ENCODE measurements around the gene CCND1.

CCND1 gene

DNA sequence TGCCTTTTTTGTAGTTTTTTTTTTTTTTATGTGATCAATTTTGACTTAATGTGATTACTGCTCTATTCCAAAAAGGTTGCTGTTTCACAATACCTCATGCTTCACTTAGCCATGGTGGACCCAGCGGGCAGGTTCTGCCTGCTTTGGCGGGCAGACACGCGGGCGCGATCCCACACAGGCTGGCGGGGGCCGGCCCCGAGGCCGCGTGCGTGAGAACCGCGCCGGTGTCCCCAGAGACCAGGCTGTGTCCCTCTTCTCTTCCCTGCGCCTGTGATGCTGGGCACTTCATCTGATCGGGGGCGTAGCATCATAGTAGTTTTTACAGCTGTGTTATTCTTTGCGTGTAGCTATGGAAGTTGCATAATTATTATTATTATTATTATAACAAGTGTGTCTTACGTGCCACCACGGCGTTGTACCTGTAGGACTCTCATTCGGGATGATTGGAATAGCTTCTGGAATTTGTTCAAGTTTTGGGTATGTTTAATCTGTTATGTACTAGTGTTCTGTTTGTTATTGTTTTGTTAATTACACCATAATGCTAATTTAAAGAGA, 12.5 kb downstream of the CCND1 start:
- Histone ChIP-seq H3K36me3 (ENCODE audit: control insufficient read depth, insufficient read depth, low read length) (no peaks in the 10 kb centered on the region), H3K27me3 (ENCODE audit: control insufficient read depth, insufficient read depth, low read length) (no peaks in the 10 kb centered on the region)

DNA sequence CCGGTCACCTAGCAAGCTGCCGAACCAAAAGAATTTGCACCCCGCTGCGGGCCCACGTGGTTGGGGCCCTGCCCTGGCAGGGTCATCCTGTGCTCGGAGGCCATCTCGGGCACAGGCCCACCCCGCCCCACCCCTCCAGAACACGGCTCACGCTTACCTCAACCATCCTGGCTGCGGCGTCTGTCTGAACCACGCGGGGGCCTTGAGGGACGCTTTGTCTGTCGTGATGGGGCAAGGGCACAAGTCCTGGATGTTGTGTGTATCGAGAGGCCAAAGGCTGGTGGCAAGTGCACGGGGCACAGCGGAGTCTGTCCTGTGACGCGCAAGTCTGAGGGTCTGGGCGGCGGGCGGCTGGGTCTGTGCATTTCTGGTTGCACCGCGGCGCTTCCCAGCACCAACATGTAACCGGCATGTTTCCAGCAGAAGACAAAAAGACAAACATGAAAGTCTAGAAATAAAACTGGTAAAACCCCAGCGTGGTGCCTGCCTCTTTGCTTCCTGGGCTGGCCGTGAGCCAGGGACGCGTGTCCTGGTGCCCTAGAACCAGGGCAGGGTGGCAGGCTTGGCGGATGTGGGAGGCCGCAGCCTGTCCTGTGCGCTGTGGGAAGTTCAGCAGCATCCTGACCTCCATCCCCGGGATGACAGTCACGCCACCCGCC, 13.2 kb downstream of the CCND1 start:
- Histone ChIP-seq H3K27me3 (ENCODE audit: control insufficient read depth, insufficient read depth, low read length) (no peaks in the 10 kb centered on the region), H3K4me3 (ENCODE audit: low read length) (no peak overlapping the region), H3K36me3 (ENCODE audit: control insufficient read depth, insufficient read depth, low read length) (no peaks in the 10 kb centered on the region), H3K27ac (ENCODE audit: low read depth, low read length) (no peak overlapping the region), H3K4me1 (ENCODE audit: control insufficient read depth, insufficient read depth, low read length) (no peaks in the 10 kb centered on the region), H3K9ac (ENCODE audit: low read length) (no peak overlapping the region)

More for the DNA sequence above, 12.5 kb downstream of the CCND1 start:
- Histone ChIP-seq H3K4me3 (ENCODE audit: low read length) (no peak overlapping the region), H3K9ac (ENCODE audit: low read length) (no peak overlapping the region), H3K27ac (ENCODE audit: low read depth, low read length) (no peak overlapping the region), H3K4me1 (ENCODE audit: control insufficient read depth, insufficient read depth, low read length) (no peaks in the 10 kb centered on the region)

DNA sequence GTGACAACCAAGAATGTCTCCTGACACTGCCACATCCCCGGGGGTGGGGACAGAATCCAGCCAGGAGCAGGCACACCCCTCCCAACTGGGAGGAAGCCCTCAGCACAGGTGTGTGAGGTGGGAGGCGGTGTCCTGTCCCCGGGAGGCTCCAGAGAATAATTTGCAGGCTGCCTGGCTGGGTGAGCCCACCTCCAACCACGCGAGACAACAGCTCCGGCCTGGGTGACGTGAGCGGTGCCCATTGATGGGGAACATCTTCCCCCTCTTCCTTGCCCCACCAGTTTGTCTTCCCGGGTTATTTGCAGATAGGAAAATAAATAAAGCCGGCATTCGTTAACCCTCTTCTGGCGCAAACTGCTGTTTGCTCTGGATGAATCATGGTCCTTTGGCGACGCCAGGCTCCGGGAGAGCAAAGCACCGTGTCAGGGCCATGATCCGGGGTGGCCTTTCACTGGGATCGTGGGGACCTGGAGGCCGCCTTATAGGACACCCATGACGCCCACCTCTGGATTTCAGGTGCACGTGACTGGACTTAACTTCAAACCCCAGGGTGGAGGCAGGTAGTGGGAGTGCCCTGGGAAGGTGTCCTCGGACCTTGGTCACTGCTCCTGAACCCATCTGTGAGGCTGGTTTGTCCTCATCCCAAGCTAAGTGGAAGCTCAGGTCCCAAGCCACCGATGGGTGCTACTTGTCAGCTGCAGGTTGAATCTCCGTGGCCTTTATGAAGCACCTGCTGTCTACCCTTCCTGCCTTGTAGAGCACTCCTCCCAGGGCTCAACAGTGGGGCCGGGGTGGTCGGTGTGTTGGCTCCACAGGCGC, 13.9 kb downstream of the CCND1 start:
- H3K27ac ChIP-seq (ENCODE audit: low read depth, low read length) = no peak overlapping the region
- no peaks in the 10 kb centered on the region for H3K36me3 ChIP-seq (ENCODE audit: control insufficient read depth, insufficient read depth, low read length)
- H3K4me1 ChIP-seq (ENCODE audit: control insufficient read depth, insufficient read depth, low read length) = no peaks in the 10 kb centered on the region
- H3K27me3 ChIP-seq (ENCODE audit: control insufficient read depth, insufficient read depth, low read length) = no peaks in the 10 kb centered on the region
- H3K4me3 ChIP-seq (ENCODE audit: low read length) = no peak overlapping the region
- H3K9ac ChIP-seq (ENCODE audit: low read length) = no peak overlapping the region

DNA sequence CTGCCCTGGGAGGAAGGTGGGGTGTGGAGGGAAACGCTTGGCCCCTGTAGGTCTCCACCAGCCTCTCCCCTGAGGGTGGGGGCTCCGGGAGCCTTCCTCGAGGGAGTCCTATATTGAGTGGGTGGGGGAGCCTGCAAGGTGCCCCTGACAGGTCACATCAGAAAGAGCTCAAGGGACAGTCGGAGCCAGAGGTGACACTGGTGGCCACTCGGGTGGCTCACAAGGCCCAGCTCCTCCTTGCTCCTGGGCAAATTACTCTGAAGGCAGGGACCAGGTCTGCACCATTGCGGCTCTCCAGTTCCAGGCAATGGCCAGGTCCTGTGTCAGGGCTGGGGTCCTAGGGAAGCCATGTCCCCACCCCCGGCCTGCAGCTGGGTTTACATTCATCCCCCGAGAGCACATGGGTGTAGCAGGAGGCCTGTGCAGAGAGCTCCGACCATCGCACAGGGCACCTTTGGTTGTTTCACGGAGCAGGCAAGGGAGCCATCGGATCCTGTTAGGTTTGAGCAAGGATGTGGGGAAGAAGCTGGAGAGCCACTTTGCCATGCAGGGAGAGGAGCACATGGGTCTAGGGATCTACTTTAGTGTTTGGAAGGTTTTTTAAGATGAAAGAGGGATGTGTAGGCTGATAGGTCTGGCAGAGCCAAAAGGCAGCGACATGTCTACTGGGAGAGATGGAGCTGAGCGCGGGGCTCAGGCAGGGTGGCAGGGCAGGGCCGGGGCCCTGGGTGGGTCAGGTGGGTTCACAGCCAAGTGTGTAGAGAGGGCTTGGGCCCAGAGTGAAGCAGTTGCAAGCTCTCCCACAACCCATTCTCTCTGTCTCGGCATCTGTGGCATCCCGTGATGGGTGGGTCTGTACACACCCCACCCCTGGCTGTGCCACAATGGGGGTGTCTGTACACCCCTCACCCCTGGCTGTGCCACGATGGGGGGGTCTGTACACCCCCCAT, 14.8 kb downstream of the CCND1 start:
- no peak overlapping the region for H3K27ac ChIP-seq (ENCODE audit: low read depth, low read length)
- no peaks in the 10 kb centered on the region for H3K36me3 ChIP-seq (ENCODE audit: control insufficient read depth, insufficient read depth, low read length)
- no peaks in the 10 kb centered on the region for H3K27me3 ChIP-seq (ENCODE audit: control insufficient read depth, insufficient read depth, low read length)
- no peaks in the 10 kb centered on the region for H3K4me1 ChIP-seq (ENCODE audit: control insufficient read depth, insufficient read depth, low read length)
- no peak overlapping the region for H3K9ac ChIP-seq (ENCODE audit: low read length)
- no peak overlapping the region for H3K4me3 ChIP-seq (ENCODE audit: low read length)

DNA sequence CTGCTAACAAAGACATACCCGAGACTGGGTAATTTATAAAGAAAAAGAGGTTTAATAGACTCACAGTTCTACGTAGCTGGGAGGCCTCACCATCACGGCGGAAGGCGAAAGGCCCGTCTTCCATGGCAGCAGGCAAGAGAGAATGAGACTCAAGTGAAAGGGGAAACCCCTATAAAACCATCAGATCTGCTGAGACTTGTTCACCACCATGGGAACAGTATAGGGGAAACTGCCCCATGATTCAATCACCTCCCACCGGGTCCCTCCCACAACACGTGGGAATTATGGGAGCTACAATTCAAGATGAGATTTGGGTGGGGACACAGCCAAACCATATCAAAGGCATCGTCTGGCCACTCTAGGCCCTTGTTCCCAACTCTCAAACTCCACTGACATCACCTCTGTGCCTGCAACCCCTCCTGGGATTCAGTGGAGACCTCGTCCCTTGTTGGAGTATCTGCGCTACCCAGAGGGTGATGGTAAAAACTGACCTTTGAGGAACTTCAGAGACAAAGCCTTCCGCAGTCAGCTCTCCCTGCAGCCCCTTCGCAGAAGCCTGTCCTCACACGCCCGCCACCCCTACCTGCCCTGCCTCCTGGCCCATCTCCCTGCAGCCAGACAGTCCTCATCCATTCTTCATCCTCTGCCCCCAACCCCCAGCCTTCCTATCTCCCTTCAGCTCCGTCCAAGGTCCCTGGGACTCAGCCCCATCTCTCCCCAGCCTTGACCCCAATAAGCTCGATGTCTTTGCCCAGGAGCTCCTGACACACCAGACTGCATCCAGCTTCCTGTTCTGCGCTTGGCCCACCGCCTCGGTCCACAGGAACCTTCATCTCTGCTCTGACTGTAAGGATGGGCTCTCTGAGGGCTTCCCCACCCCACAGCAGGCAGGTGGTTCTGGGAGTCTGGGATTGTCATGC, 15.8 kb downstream of the CCND1 start:
- no peaks in the 10 kb centered on the region for H3K27me3 ChIP-seq (ENCODE audit: control insufficient read depth, insufficient read depth, low read length)
- H3K9ac ChIP-seq (ENCODE audit: low read length) = no peak overlapping the region
- H3K36me3 ChIP-seq (ENCODE audit: control insufficient read depth, insufficient read depth, low read length) = no peaks in the 10 kb centered on the region
- H3K27ac ChIP-seq (ENCODE audit: low read depth, low read length) = no peak overlapping the region
- H3K4me1 ChIP-seq (ENCODE audit: control insufficient read depth, insufficient read depth, low read length) = no peaks in the 10 kb centered on the region
- H3K4me3 ChIP-seq (ENCODE audit: low read length) = no peak overlapping the region

DNA sequence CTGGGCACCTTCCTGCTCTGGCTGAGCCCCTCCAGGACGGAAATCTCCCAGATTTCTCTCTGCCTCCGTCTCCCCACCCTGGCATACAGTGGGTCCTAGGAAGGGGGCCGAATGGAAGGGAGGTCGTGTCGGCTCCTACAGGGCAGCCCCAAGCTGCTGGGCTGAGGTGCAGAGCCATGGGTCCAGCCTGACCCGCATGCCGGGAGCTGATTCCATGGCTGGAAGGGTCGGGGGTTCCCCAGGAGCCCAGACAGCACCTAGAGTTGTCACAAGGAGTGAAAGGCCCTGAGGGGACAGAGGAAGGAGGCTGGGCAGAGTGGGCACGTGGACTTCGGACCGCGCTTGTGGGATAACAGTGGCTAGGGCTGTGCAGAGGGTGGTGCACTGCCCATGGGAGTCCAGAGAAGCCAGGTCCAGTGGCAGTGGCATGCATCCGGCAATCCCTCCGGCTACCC, 16.5 kb downstream of the CCND1 start:
- H3K4me1 ChIP-seq (ENCODE audit: control insufficient read depth, insufficient read depth, low read length) = no peaks in the 10 kb centered on the region
- H3K4me3 ChIP-seq (ENCODE audit: low read length) = no peak overlapping the region
- no peaks in the 10 kb centered on the region for H3K27me3 ChIP-seq (ENCODE audit: control insufficient read depth, insufficient read depth, low read length)

DNA sequence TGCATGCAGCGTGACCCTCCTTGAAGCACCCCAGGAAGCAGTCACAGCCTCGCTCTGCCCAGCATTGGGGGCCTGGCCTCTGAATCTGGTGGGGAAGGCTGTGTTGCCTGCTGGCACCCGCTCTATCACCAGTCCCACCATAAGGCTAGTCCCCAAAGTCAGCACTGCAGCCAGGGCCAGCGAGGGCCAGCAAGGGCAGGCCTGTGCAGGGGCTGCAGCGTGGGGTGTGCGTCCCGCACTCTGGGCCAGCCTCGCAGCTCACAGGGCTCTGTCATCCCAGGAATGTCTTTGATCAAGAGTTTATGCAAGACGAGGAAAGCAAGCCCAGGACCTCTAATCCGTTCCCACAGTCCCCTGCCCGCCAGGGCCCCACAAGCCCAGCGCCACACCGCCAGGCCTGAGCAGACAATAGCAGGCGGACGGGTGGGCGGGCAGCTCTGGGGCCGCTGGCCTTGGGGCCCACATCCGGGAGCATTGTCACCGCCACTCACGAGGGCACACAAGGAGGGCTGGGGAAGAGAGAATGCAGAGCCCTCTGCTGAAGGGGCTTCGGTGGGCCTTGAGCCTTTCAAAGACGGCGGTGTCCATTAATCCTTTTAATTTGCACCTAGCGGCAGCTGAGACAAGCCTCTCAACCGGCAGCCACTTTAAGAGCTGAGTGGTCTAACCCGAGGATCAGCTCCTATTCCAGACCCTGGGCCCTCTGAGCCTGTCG, 17.1 kb downstream of the CCND1 start:
- Histone ChIP-seq H3K27ac (ENCODE audit: low read depth, low read length) (no peak overlapping the region), H3K4me1 (ENCODE audit: control insufficient read depth, insufficient read depth, low read length) (no peaks in the 10 kb centered on the region), H3K4me3 (ENCODE audit: low read length) (no peak overlapping the region)

More for the DNA sequence above, 16.5 kb downstream of the CCND1 start:
- Histone ChIP-seq H3K27ac (ENCODE audit: low read depth, low read length) (no peak overlapping the region), H3K36me3 (ENCODE audit: control insufficient read depth, insufficient read depth, low read length) (no peaks in the 10 kb centered on the region), H3K9ac (ENCODE audit: low read length) (no peak overlapping the region)

DNA sequence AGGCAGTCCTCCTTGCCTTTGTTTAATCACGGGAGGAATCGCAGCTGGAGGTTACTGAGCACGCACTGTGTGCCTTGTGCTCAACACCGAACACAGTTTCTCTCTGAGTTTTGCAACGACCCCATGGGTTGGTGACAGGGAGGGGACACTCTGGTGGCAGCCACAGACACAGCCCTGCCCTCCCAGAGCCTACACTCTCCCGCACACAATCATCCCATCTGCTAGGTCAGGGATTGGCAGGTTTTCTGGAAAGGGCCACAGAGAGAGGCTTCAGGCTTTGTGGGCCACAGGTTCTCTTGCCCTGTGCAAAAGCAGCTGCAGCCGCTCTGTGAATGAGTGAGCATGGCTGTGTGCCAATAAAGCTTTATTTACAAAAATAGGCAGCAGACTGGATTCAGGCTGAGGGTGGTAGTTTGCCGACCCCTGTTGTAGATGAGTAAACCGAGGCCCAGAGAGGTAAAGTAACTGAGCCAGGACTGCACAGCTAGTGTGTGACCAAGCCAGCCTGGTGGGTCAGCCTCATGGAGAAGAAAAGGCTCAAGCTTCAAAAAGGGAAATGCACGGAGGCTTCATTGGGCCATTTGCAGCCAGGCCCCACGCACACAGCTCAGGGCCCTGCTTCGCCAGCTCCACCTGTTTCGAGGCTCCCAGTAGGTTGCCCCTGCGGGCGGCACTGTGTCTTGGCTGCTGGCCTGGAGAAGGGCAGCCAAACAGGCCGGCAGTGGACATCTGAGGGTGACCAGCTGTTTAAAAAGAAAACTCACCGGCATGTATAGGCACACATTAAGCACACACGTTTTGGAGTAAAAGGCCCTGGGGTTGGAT, 17.9 kb downstream of the CCND1 start:
- no peak overlapping the region for H3K4me3 ChIP-seq (ENCODE audit: low read length)
- no peaks in the 10 kb centered on the region for H3K36me3 ChIP-seq (ENCODE audit: control insufficient read depth, insufficient read depth, low read length)
- no peak overlapping the region for H3K27ac ChIP-seq (ENCODE audit: low read depth, low read length)
- H3K27me3 ChIP-seq (ENCODE audit: control insufficient read depth, insufficient read depth, low read length) = no peaks in the 10 kb centered on the region
- no peak overlapping the region for H3K9ac ChIP-seq (ENCODE audit: low read length)
- no peaks in the 10 kb centered on the region for H3K4me1 ChIP-seq (ENCODE audit: control insufficient read depth, insufficient read depth, low read length)

More for the DNA sequence above, 17.1 kb downstream of the CCND1 start:
- no peak overlapping the region for H3K9ac ChIP-seq (ENCODE audit: low read length)
- H3K27me3 ChIP-seq (ENCODE audit: control insufficient read depth, insufficient read depth, low read length) = no peaks in the 10 kb centered on the region
- H3K36me3 ChIP-seq (ENCODE audit: control insufficient read depth, insufficient read depth, low read length) = no peaks in the 10 kb centered on the region

DNA sequence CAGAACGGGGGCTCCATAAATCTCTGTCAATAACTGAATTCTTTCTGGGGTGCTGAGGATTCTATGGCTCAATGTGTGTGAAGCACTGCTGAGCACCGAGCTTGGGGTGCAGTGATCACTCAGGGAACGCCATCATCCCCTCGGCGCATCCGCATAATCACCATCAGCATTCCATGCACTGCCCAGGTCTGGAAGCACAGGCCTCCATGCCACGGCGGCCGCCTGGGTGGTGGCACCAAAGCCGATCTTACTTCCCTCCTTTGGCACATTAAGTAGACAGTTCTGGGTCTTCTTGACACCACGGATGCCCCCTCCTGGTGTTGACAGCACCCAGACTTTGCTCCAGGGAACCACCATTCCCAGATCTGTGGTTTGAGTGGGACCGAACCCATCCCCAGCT, 18.6 kb downstream of the CCND1 start:
- no peak overlapping the region for H3K27ac ChIP-seq (ENCODE audit: low read depth, low read length)
- H3K9ac ChIP-seq (ENCODE audit: low read length) = no peak overlapping the region
- peaks cover 4% of the 10 kb centered on the region for H3K36me3 ChIP-seq (ENCODE audit: control insufficient read depth, insufficient read depth, low read length)
- H3K4me3 ChIP-seq (ENCODE audit: low read length) = no peak overlapping the region
- H3K27me3 ChIP-seq (ENCODE audit: control insufficient read depth, insufficient read depth, low read length) = no peaks in the 10 kb centered on the region
- H3K4me1 ChIP-seq (ENCODE audit: control insufficient read depth, insufficient read depth, low read length) = no peaks in the 10 kb centered on the region

DNA sequence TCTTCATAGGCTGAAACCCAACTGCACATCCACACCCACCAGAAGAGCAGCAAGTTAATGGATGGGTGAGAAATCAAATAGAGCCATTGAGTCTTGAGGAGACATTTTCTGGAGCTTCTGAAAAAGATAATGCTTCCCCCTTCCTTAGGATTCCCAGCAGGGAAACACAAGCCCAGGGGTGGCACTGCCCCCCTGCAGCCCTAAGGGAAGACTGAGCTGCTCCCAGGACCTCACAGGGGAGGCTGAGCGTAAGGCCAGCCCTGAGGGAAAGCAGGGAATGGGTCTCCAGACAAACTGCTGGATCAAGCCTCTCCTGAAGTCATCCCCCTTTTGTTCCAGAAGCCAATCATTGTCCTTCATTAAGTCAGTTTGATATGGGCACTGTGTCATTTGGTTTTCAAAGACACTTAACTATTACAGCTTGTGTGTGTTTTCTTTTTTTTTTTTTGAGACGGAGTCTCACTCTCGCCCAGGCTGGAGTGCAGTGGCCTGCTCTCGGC, 19.1 kb downstream of the CCND1 start:
- Histone ChIP-seq H3K9ac (ENCODE audit: low read length) (no peak overlapping the region), H3K36me3 (ENCODE audit: control insufficient read depth, insufficient read depth, low read length) (peaks cover 4% of the 10 kb centered on the region), H3K27ac (ENCODE audit: low read depth, low read length) (no peak overlapping the region), H3K27me3 (ENCODE audit: control insufficient read depth, insufficient read depth, low read length) (no peaks in the 10 kb centered on the region), H3K4me3 (ENCODE audit: low read length) (no peak overlapping the region), H3K4me1 (ENCODE audit: control insufficient read depth, insufficient read depth, low read length) (no peaks in the 10 kb centered on the region)
